ENCODE measurements around the gene GRM6.

Gene GRM6

DNA sequence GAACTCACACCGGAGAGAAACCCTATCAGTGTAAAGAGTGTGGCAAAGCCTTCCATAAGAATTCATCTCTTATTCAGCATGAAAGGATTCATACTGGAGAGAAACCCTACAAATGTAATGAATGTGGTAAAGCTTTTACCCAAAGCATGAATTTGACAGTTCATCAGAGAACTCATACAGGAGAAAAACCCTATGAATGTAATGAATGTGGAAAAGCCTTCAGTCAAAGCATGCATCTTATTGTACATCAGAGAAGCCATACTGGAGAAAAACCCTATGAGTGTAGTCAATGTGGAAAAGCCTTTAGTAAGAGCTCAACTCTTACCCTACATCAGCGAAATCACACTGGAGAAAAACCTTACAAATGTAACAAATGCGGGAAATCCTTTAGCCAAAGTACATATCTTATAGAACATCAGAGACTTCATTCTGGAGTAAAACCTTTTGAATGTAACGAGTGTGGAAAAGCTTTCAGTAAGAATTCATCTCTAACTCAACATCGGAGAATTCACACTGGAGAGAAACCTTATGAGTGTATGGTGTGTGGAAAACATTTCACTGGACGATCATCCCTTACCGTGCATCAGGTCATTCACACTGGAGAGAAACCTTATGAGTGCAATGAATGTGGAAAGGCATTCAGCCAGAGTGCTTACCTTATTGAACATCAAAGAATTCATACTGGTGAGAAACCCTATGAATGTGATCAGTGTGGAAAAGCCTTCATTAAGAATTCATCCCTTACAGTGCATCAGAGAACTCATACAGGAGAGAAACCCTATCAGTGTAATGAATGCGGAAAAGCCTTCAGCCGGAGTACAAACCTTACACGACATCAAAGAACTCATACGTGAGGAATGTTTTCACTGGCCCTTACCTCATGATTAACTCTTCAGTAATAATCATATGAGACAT, 63.0 kb downstream of the GRM6 start:
- Mint-ChIP-seq H3K36me3 (ENCODE audit: low read depth) (peaks cover 5% of the 10 kb centered on the region), H3K9me3 (peaks cover 95% of the 10 kb centered on the region), H3K27me3 (no peaks in the 10 kb centered on the region)

More for the DNA sequence above, 63.0 kb downstream of the GRM6 start:
- Mint-ChIP-seq H3K27ac (no peak overlapping the region), H3K4me1 (ENCODE audit: low read depth) (no peaks in the 10 kb centered on the region), H3K4me3 (no peak overlapping the region)
- intact Hi-C loops (cut with micrococcal nuclease), result no loop called here
